ENCODE data around the gene PSME1.

PSME1 gene

GRCh38 chr14:24183014-24183481 is 47.1 kb downstream of the PSME1 start:
- no peak overlapping the region for H3K4me2 ChIP-seq (ENCODE audit: insufficient read depth, low read length, poor library complexity, severe bottlenecking)
- no peak overlapping the region for H2BK12ac ChIP-seq (ENCODE audit: low read length)
- H3K18ac ChIP-seq (ENCODE audit: low read length): no peak overlapping the region
- H2AK5ac ChIP-seq (ENCODE audit: low read depth, low read length): no peak overlapping the region
- H3K14ac ChIP-seq (ENCODE audit: low read length): no peak overlapping the region
- H3K27ac ChIP-seq (replicated peaks; ENCODE audit: low read length): no peak overlapping the region
- no peak overlapping the region for H3K4me3 ChIP-seq (ENCODE audit: low read length in 2 of 2)
- H3K23ac ChIP-seq (ENCODE audit: low read depth, low read length, poor library complexity): peak overlapping the region; percentile 20
- no peak overlapping the region for H4K8ac ChIP-seq (ENCODE audit: low read depth, low read length)
- no peaks in the 10 kb centered on the region for H3K9me3 ChIP-seq (replicated peaks in 1 of 2; ENCODE audit: control insufficient read depth in 2 of 2, insufficient read depth in 1 of 2, low read depth in 1 of 2, low read length in 2 of 2)
- no peak overlapping the region for H2AFZ ChIP-seq (ENCODE audit: low read length)
- no peak for DNase-seq (ENCODE audit: low spot score)
- H3K9ac ChIP-seq (ENCODE audit: low read depth, low read length, poor library complexity): no peak overlapping the region
- no peak overlapping the region for H3K4ac ChIP-seq (ENCODE audit: low read length)
- no peak overlapping the region for H2BK15ac ChIP-seq (ENCODE audit: low read length)
- H2BK120ac ChIP-seq (ENCODE audit: low read depth, low read length): no peak overlapping the region
- peaks cover 82 to 95% of the 10 kb centered on the region in 2 donors for H3K36me3 ChIP-seq (replicated peaks in 1 of 2; ENCODE audit: control insufficient read depth in 2 of 2, insufficient read depth in 2 of 2, low read length in 2 of 2)
- H3K27me3 ChIP-seq (ENCODE audit: control insufficient read depth in 3 of 3, insufficient read depth in 3 of 3, low read depth in 1 of 3, low read length in 3 of 3): no peaks in the 10 kb centered on the region
- WGBS, 2 donors (ENCODE audit: extremely low coverage in 2 of 2, insufficient read length in 2 of 2, insufficient replicate concordance in 1 of 2): no CpG with 5 or more reads among the region's 15 CpGs
- H3K4me1 ChIP-seq (ENCODE audit: control insufficient read depth in 2 of 2, insufficient read depth in 1 of 2, low read depth in 1 of 2, low read length in 2 of 2): peaks cover 4 to 7% of the 10 kb centered on the region in 2 donors
- H2BK5ac ChIP-seq (ENCODE audit: low read length): no peak overlapping the region
- H3K79me1 ChIP-seq (ENCODE audit: low read depth, low read length): peaks cover 12% of the 10 kb centered on the region
- H4K91ac ChIP-seq (ENCODE audit: low read depth, low read length, poor library complexity): no peak overlapping the region

DNA sequence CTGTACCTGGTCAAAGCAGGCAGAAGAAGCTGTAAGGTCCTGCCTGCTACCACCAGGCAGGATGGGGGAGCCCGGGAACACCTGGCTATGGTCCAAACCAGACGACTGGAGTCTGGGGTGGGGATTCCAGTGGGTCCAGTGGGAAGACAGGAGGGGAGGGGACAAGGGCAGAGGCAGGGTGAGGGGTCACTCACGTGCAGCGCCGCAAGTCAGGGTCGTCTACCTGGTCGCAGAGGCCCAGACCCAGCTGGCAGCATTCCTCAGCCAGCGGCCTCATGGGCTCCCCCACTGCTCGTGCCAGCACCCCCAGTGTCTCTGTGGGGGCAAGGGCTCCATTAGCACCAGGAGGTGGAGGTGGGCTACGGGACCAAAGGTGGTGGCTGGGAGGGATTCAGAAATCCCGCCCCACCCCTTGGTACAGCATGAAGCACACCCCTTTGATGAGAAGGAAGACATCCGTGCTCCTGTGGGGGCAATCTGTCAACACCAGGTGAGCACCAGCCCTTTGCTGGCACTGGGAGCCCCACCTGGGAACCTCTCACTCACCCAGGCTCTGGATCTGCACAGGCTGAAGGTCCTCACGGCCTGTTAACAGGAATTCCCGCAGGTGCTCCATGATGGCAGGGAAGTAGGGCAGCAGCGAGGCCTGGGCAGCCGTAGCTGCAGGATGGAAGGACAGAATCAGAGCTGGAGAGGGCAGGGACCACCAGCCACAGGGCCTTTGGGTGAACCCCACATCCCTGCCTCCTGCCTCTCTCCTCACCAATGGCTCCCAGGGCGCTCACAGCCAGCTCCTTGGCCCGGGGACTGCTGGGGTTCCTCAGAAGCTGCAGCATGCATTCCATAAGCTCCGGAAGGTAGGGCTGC is 48.3 kb downstream of the PSME1 start:
- no peak for DNase-seq (ENCODE audit: low spot score)
- Histone ChIP-seq H2AFZ (ENCODE audit: low read length) (no peak overlapping the region), H3K9ac (ENCODE audit: low read depth, low read length, poor library complexity) (no peak overlapping the region), H3K4ac (ENCODE audit: low read length) (no peak overlapping the region), H4K91ac (ENCODE audit: low read depth, low read length, poor library complexity) (no peak overlapping the region), H3K4me3 (ENCODE audit: low read length in 2 of 2) (no peak overlapping the region), H3K4me2 (ENCODE audit: insufficient read depth, low read length, poor library complexity, severe bottlenecking) (no peak overlapping the region), H3K23ac (ENCODE audit: low read depth, low read length, poor library complexity) (no peak overlapping the region), H2BK5ac (ENCODE audit: low read length) (peak overlapping the region; percentile 20), H3K4me1 (ENCODE audit: control insufficient read depth in 2 of 2, insufficient read depth in 1 of 2, low read depth in 1 of 2, low read length in 2 of 2) (peaks cover 4 to 7% of the 10 kb centered on the region in 2 donors), H3K36me3 (replicated peaks in 1 of 2; ENCODE audit: control insufficient read depth in 2 of 2, insufficient read depth in 2 of 2, low read length in 2 of 2) (peaks cover 70 to 82% of the 10 kb centered on the region in 2 donors), H2BK12ac (ENCODE audit: low read length) (no peak overlapping the region), H3K79me1 (ENCODE audit: low read depth, low read length) (peaks cover 12% of the 10 kb centered on the region), H4K8ac (ENCODE audit: low read depth, low read length) (no peak overlapping the region), H3K27me3 (ENCODE audit: control insufficient read depth in 3 of 3, insufficient read depth in 3 of 3, low read depth in 1 of 3, low read length in 3 of 3) (no peaks in the 10 kb centered on the region), H2AK5ac (ENCODE audit: low read depth, low read length) (no peak overlapping the region), H2BK15ac (ENCODE audit: low read length) (no peak overlapping the region), H3K9me3 (replicated peaks in 1 of 2; ENCODE audit: control insufficient read depth in 2 of 2, insufficient read depth in 1 of 2, low read depth in 1 of 2, low read length in 2 of 2) (no peaks in the 10 kb centered on the region), H2BK120ac (ENCODE audit: low read depth, low read length) (no peak overlapping the region), H3K14ac (ENCODE audit: low read length) (no peak overlapping the region), H3K27ac (replicated peaks; ENCODE audit: low read length) (no peak overlapping the region), H3K18ac (ENCODE audit: low read length) (no peak overlapping the region)
- WGBS, 2 donors (ENCODE audit: extremely low coverage in 2 of 2, insufficient read length in 2 of 2, insufficient replicate concordance in 1 of 2): no CpG with 5 or more reads among the region's 19 CpGs

DNA sequence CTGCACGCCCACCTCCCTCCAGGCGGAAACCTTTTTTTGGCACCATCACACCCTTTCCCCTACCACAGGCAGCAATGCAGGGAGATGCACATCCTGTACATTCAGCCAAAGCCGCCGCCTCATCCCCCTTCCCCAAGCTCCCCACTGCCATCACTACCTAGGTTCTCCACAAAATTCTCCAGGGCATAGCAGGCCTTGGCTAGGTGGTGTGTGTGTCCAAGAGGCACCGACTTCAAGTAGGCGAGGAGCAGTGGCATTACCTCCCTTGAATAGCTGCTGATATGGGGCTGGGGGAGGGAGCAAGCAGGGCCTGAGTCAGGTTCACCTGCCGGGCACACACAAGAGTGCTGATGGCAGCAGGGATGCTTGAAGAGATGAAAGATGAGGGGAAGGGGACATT is 49.0 kb downstream of the PSME1 start:
- H2AFZ ChIP-seq (ENCODE audit: low read length): no peak overlapping the region
- H3K4me1 ChIP-seq (ENCODE audit: control insufficient read depth in 2 of 2, insufficient read depth in 1 of 2, low read depth in 1 of 2, low read length in 2 of 2): peaks cover 4 to 7% of the 10 kb centered on the region in 2 donors
- DNase-seq (ENCODE audit: low spot score): no peak
- peaks cover 63 to 80% of the 10 kb centered on the region in 2 donors for H3K36me3 ChIP-seq (replicated peaks in 1 of 2; ENCODE audit: control insufficient read depth in 2 of 2, insufficient read depth in 2 of 2, low read length in 2 of 2)
- H3K4me2 ChIP-seq (ENCODE audit: insufficient read depth, low read length, poor library complexity, severe bottlenecking): no peak overlapping the region
- no peak overlapping the region for H4K91ac ChIP-seq (ENCODE audit: low read depth, low read length, poor library complexity)
- no peak overlapping the region for H3K4ac ChIP-seq (ENCODE audit: low read length)
- peak overlapping the region; percentile 34 for H3K9ac ChIP-seq (ENCODE audit: low read depth, low read length, poor library complexity)
- no peak overlapping the region for H3K18ac ChIP-seq (ENCODE audit: low read length)
- no peak overlapping the region for H2BK12ac ChIP-seq (ENCODE audit: low read length)
- H4K8ac ChIP-seq (ENCODE audit: low read depth, low read length): no peak overlapping the region
- peaks cover 11% of the 10 kb centered on the region for H3K79me1 ChIP-seq (ENCODE audit: low read depth, low read length)
- peak overlapping the region; percentile 20 for H2BK5ac ChIP-seq (ENCODE audit: low read length)
- H2BK120ac ChIP-seq (ENCODE audit: low read depth, low read length): no peak overlapping the region
- H2AK5ac ChIP-seq (ENCODE audit: low read depth, low read length): no peak overlapping the region
- H2BK15ac ChIP-seq (ENCODE audit: low read length): no peak overlapping the region
- WGBS, 2 donors (ENCODE audit: extremely low coverage in 2 of 2, insufficient read length in 2 of 2, insufficient replicate concordance in 1 of 2): no CpG with 5 or more reads among the region's 7 CpGs
- no peak overlapping the region for H3K27ac ChIP-seq (replicated peaks; ENCODE audit: low read length)
- no peak overlapping the region for H3K14ac ChIP-seq (ENCODE audit: low read length)
- no peaks in the 10 kb centered on the region for H3K9me3 ChIP-seq (replicated peaks in 1 of 2; ENCODE audit: control insufficient read depth in 2 of 2, insufficient read depth in 1 of 2, low read depth in 1 of 2, low read length in 2 of 2)
- H3K27me3 ChIP-seq (ENCODE audit: control insufficient read depth in 3 of 3, insufficient read depth in 3 of 3, low read depth in 1 of 3, low read length in 3 of 3): no peaks in the 10 kb centered on the region
- no peak overlapping the region for H3K4me3 ChIP-seq (ENCODE audit: low read length in 2 of 2)
- H3K23ac ChIP-seq (ENCODE audit: low read depth, low read length, poor library complexity): no peak overlapping the region

DNA sequence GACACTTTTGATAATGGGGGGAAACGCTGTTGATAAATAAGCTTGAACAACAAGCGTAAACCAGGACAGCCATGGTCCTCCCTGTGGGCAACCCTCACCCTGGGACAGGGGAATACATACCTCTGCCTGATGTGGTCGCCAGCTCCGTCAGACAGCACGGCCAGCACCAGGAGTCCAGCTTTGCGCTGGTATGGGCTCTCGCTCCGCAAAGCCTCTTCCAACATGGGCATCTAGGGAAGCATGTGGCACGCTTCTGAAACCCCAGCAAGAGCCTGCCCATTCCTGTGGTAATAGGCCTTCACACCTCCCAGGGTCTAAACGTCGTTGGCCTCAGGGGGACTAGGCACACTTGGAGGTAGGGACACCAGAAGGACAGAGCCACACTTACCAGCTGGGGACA is 49.7 kb downstream of the PSME1 start:
- no peak for DNase-seq (ENCODE audit: low spot score)
- Histone ChIP-seq H3K4me1 (ENCODE audit: control insufficient read depth in 2 of 2, insufficient read depth in 1 of 2, low read depth in 1 of 2, low read length in 2 of 2) (peaks cover 4 to 7% of the 10 kb centered on the region in 2 donors), H3K27ac (replicated peaks; ENCODE audit: low read length) (no peak overlapping the region), H2BK12ac (ENCODE audit: low read length) (no peak overlapping the region), H3K9ac (ENCODE audit: low read depth, low read length, poor library complexity) (no peak overlapping the region), H3K9me3 (replicated peaks in 1 of 2; ENCODE audit: control insufficient read depth in 2 of 2, insufficient read depth in 1 of 2, low read depth in 1 of 2, low read length in 2 of 2) (no peaks in the 10 kb centered on the region), H3K4me2 (ENCODE audit: insufficient read depth, low read length, poor library complexity, severe bottlenecking) (no peak overlapping the region), H3K23ac (ENCODE audit: low read depth, low read length, poor library complexity) (peak overlapping the region; percentile 44), H3K4ac (ENCODE audit: low read length) (no peak overlapping the region), H3K18ac (ENCODE audit: low read length) (no peak overlapping the region), H4K91ac (ENCODE audit: low read depth, low read length, poor library complexity) (no peak overlapping the region), H3K36me3 (replicated peaks in 1 of 2; ENCODE audit: control insufficient read depth in 2 of 2, insufficient read depth in 2 of 2, low read length in 2 of 2) (peaks cover 58 to 80% of the 10 kb centered on the region in 2 donors), H3K4me3 (ENCODE audit: low read length in 2 of 2) (peak overlapping the region in 1 of 2 donors; percentile 24), H4K8ac (ENCODE audit: low read depth, low read length) (no peak overlapping the region), H2BK5ac (ENCODE audit: low read length) (no peak overlapping the region), H3K14ac (ENCODE audit: low read length) (no peak overlapping the region), H2AK5ac (ENCODE audit: low read depth, low read length) (no peak overlapping the region), H3K27me3 (ENCODE audit: control insufficient read depth in 3 of 3, insufficient read depth in 3 of 3, low read depth in 1 of 3, low read length in 3 of 3) (no peaks in the 10 kb centered on the region), H2BK15ac (ENCODE audit: low read length) (no peak overlapping the region), H2AFZ (ENCODE audit: low read length) (no peak overlapping the region), H3K79me1 (ENCODE audit: low read depth, low read length) (peaks cover 7% of the 10 kb centered on the region), H2BK120ac (ENCODE audit: low read depth, low read length) (no peak overlapping the region)
- no CpG with 5 or more reads among the region's 11 CpGs for WGBS, 2 donors (ENCODE audit: extremely low coverage in 2 of 2, insufficient read length in 2 of 2, insufficient replicate concordance in 1 of 2)

All from neuronal stem cell (in vitro differentiated cells).